H54 (cell line): Measurements from ENCODE around the gene EPHA3.

Experiments
- DNase-seq: peaks from one replicate; pipeline ENCODE4 v3.0.0; 2011; ENCODE audit warnings: low spot score, mixed read lengths; ENCODE audit not compliant: insufficient read length
- FAIRE-seq: peaks from 3 replicates; lab custom pipeline; 2011; peaks lifted over from hg19 to GRCh38; lab: Jason Lieb, UNC
- POLR2A ChIP-seq: IDR thresholded peaks from 2 replicates; pipeline ENCODE4 v1.6.1; 2011; ENCODE audit warnings: low read depth, mild to moderate bottlenecking, low read length

EPHA3 gene

DNA sequence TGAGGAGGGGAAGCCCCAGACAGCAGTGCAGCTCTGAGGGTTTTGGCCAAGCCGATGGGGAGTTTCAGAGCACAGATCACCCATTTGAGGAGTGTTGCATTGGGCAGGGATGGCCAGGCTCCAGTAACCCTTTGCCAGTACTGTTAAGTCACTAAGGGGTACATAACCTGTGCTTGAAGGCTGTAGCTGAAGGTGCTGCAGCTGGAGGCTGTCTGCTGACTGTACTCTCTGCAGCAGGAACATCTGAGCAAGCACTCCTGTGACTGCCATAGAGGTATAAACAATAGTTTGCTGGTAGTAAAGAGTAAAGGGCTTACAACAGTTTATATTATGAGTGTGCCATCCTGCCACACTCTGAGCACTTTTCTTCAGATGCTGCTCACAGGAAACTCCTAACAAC lies 297.8 kb downstream of the EPHA3 start:
- FAIRE-seq (no peak), DNase-seq (no peak)
- TF ChIP-seq POLR2A: no peak

DNA sequence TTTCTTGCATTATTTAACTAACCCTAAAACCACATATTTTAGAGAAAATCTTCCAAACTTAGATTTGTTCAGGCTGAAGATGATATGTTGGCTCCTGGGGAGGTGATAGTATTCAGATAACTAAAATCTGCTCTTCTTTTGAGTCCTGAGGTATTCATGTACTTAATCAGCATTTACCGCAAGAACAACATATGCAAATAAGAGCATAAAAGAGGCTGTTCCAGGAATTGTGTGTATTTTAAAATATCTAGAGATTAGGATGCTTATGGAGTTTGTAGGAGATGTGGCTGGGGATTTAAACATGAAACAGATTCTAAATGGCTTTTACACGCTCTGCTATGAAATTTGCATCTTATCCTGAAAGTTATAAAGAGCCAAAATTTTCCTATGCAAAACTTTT lies 298.2 kb downstream of the EPHA3 start:
- no peak for DNase-seq
- no peak for FAIRE-seq
- TF ChIP-seq POLR2A: no peak

DNA sequence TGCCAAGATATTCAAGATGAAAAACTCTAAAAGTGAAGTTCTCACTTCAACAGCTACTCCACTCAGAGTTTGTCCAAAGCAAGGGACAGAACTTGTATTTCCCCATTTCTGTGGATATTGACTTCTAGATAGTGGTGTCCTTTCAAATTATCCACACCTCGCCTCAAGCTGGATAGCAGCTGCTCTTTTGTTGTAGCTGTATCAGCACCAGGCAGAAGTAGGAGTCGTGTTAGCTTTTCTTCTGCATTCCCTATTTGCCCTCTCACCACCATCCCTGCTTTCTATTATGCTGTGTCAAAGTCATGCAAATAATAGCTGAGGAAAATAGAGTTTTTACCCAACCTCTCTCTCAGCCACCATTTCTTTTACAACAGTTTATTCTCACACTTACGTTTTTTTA lies 303.8 kb downstream of the EPHA3 start:
- FAIRE-seq (no peak), DNase-seq (no peak)
- no peak for TF ChIP-seq POLR2A

DNA sequence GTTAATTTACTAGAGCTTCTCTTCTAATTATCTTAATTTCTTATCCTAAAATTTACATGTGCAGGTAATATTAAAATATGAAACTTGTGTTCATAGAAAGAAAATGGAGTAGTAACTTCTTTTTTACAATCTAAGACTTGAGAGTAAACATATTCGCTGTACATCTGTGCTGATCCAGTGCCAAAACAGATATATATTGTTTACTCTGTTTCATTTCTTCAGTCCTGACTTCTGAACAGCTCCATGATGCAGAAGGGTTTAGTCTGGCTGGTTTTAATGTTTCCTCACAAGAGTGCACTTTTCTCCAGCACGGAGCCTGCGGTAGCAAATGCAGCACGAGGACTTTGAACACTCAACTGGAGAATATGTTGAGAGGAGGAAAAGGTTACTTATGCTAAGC lies 306.8 kb downstream of the EPHA3 start:
- FAIRE-seq: no peak
- no peak for DNase-seq
- TF ChIP-seq POLR2A: no peak

GRCh38 chr3:89419647-89420241 lies 312.3 kb downstream of the EPHA3 start:
- DNase-seq: no peak
- no peak for FAIRE-seq
- TF ChIP-seq POLR2A: no peak

DNA sequence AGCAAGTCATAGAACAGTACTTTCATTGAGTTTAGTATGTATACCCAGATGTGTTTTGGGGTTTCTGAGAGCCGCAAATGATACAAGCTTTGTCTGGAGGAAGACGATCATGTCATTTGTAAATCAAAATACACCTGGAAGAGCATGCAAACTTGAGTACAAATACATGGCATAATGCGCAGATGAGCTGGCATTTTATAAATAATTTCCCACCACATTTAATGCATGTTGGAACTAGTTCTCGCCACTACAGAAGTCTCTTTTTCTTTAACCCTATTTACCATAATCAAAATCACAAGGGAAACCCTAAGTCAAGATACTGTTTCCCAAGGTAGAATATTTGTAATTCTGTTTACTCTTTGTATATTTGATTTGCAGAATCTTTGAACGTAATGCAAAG lies 318.6 kb downstream of the EPHA3 start:
- TF ChIP-seq POLR2A: no peak
- no peak for DNase-seq
- no peak for FAIRE-seq

DNA sequence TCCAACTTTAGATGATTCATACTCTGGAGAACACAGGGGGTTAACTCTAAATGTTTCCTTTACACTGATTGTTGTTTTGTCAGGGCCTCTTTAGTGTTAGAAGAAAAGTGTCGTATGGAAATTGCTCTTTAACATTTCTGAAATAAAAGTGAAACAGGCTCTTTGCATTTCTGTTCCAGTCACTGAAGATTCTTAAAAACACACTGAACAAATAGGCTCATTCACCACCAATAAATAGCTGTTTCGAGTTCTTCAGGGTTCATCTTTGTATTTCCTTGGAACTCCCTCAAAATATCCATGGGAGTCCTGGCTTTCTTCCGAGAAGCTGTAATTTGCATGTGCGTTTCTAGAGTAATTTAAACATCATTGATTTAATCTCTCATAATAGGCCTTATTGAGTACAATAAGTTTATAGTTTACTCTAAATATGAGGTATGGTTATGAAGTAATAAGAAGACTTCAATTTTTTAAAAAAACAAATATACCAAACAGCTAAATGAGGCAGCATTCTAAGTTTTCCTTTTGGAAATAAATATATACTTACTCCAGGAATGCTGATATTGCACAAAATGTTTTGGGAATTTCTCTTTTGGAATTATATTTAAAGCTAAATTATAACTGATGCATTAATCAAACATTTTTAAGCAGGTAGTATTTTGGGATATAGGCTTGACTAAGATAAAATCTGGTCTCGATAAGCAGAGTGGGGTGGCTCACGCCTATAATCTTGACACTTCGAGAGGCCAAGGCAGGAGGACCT lies 327.4 kb downstream of the EPHA3 start:
- no peak for TF ChIP-seq POLR2A
- FAIRE-seq (no peak), DNase-seq (no peak)

DNA sequence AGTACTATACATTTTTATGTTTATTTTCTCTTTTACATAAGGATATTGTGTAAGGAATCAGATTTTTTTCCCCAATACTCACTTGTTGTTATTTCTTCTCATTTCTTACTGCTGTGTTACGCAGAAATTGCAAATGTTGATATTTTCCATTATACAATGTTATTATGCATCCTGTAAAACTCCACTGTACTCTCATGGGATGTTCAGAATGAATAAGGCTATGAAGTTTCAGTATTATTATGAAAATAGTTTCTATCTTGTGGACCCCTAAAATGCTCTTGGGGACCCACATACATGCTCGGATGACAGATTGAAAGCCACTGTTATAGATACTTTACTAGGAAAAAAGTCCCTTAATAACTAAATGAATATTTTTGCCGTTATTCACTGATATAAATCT lies 329.4 kb downstream of the EPHA3 start:
- FAIRE-seq (no peak), DNase-seq (no peak)
- TF ChIP-seq POLR2A: no peak

GRCh38 chr3:89440386-89440785 lies 333.0 kb downstream of the EPHA3 start:
- TF ChIP-seq POLR2A: no peak
- DNase-seq: no peak

GRCh38 chr3:89441141-89441540 lies 333.7 kb downstream of the EPHA3 start:
- no peak for DNase-seq
- no peak for TF ChIP-seq POLR2A
- no peak for FAIRE-seq

More at GRCh38 chr3:89440386-89440785, 333.0 kb downstream of the EPHA3 start:
- no peak for FAIRE-seq

DNA sequence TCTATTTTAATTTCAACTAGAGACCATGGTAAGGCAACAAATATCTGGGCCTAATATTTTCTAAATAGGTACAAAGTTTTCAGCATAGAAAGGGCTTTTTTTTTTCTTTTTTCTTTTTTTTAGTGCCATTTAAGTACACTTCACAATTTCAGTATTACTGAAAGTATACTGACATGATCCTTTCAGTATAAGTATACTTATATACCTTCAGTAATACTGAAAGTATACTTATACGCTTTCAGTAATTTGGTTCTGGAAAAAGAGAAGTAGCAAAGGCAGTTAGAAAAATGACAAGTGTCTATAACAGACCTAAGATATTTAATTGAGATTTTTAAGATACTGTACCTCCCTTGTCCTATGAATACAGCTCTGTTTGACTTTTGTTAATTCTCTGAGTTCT lies 339.2 kb downstream of the EPHA3 start:
- no peak for FAIRE-seq
- DNase-seq: no peak
- TF ChIP-seq POLR2A: no peak

DNA sequence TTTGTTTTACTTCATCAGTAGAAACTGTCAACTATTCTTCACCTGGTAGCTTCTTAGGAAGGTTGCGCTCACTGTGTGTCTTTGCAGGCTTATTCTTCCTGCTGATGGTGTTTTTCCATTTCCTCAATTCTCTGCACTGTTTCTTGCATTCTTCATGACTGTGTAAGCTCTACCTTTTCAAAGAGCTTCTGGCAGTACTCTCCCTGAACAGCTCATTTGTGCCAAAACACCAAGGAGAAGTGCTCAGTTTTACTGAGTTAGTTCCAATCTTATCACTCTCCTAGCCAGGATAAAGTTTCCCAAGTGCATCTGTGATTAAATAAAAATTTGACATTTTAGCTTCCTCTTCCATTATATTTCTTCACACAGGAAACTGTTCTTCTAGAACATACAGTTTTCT lies 339.8 kb downstream of the EPHA3 start:
- FAIRE-seq: no peak
- DNase-seq: no peak
- TF ChIP-seq POLR2A: no peak

GRCh38 chr3:89449086-89449485 lies 341.7 kb downstream of the EPHA3 start:
- FAIRE-seq (no peak), DNase-seq (no peak)
- TF ChIP-seq POLR2A: no peak

GRCh38 chr3:89452066-89452465 lies 344.6 kb downstream of the EPHA3 start:
- TF ChIP-seq POLR2A: no peak
- FAIRE-seq (no peak), DNase-seq (no peak)

DNA sequence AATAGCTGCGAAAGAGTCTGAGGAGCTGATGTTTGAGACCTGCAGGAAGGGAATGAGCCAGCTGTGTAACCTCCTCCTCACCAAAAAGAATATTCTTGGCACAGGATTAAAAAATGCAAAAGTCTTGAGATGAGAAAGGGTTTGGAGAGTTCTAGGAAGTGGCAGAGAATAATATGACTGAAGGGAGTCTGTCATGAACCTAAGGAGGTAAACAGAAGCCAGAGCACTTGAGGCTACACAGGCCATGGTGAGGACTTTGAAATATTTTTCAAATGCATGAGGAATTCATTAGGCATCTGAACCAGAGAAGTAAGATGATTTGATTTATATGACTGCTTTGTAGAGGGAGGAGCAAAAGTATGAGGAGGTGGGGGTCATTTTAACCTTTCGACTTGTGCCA lies 347.8 kb downstream of the EPHA3 start:
- FAIRE-seq (no peak), DNase-seq (no peak)
- TF ChIP-seq POLR2A: no peak

DNA sequence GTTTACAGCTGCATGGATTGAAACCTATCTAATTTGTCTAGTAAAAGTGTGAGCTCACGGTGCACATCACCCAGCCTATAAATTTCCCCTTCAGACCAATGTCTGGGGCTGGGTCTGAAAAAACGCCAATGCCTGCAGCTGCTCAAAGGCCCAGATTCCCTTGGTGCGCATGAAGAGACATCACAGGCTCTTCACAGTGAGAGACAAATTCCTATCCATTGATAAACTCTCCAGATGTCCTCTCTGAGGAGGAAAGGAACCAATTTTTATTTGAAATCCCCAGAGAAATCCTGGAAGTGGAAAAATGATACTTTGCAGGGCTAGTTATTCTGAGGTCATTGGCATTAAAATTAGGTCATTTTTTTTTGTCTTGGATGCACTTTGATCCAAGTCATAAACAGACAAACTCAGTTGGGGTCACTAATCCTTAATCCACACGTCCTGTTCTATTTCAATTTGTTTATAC lies 360.5 kb downstream of the EPHA3 start:
- DNase-seq (no peak), FAIRE-seq (no peak)
- no peak for TF ChIP-seq POLR2A
